IMR-90 (cell line): ENCODE data around the gene CMA1. TPM values are rescaled to one million over a fixed set of nuclear protein-coding genes. Genes with fewer than 3 reads are reported as not detected.

Experiments used
- ATAC-seq: fragments of 200-7000 bp; cut with Tn5 transposase; 2 replicates; pipeline ENCODE4 v1.9.1; 2020; ENCODE audit warnings: low read depth, mild to moderate bottlenecking, moderate library complexity
- BruUV-seq: library from RNA; stranded (reverse); fragments of 400-500 nt; replicated peaks from 2 replicates; lab custom pipeline; 2021; lab: Mats Ljungman, UMichigan
- CTCF ChIA-PET: fragments of 300-600 bp; formaldehyde crosslinking; extraction: SDS; loops from one replicate; lab custom pipeline; 2021; ENCODE audit warnings: antibody characterized with exemption; lab: Yijun Ruan, JAX
- POLR2A ChIA-PET: fragments of 300-600 bp; sonication (Branson Sonifier 250); formaldehyde crosslinking; loops from one replicate; lab custom pipeline; 2022; ENCODE audit warnings: antibody characterized with exemption; ENCODE audit not compliant: unreplicated experiment; lab: Charles Lee
- DNase-seq: peaks from one replicate; pipeline ENCODE4 v3.0.0; 2013
- H2AFZ ChIP-seq: replicated peaks from 2 replicates; pipeline ENCODE3; 2013; ENCODE audit warnings: low read length, mild to moderate bottlenecking; ENCODE audit not compliant: poor library complexity
- H2AK5ac ChIP-seq: 2 replicates; pipeline ENCODE4 v1.6.1; 2013; ENCODE audit warnings: low read depth, low read length, inconsistent platforms
- H2AK9ac ChIP-seq: replicated peaks from 2 replicates; pipeline ENCODE3; 2013; ENCODE audit warnings: mild to moderate bottlenecking, low read depth, low read length, moderate library complexity; ENCODE audit not compliant: poor library complexity
- H2BK120ac ChIP-seq: 2 replicates; pipeline ENCODE4 v1.6.1; 2013; ENCODE audit warnings: low read depth, low read length, inconsistent platforms
- H2BK15ac ChIP-seq: 3 replicates; pipeline ENCODE4 v1.6.1; 2013; ENCODE audit warnings: low read depth, low read length, inconsistent platforms
- H2BK20ac ChIP-seq: 2 replicates; pipeline ENCODE4 v1.6.1; 2013; ENCODE audit warnings: low read depth, mild to moderate bottlenecking, inconsistent platforms, low read length, moderate library complexity
- H2BK5ac ChIP-seq: 2 replicates; pipeline ENCODE4 v1.6.1; 2013; ENCODE audit warnings: mild to moderate bottlenecking, low read depth, low read length, inconsistent platforms; ENCODE audit not compliant: poor library complexity, severe bottlenecking
- H3K14ac ChIP-seq: replicated peaks from 2 replicates; pipeline ENCODE4 v1.6.1; 2013; ENCODE audit warnings: low read depth, low read length, inconsistent platforms
- H3K18ac ChIP-seq: 2 replicates; pipeline ENCODE4 v1.6.1; 2013; ENCODE audit warnings: low read depth, low read length, control low read depth
- H3K23ac ChIP-seq: 2 replicates; pipeline ENCODE4 v1.6.1; 2013; ENCODE audit warnings: low read depth, low read length, inconsistent platforms
- H3K27ac ChIP-seq: 2 replicates; pipeline ENCODE4 v1.5.1; 2013; ENCODE audit warnings: mild to moderate bottlenecking, control low read depth, low read length; ENCODE audit not compliant: insufficient read depth
- H3K27me3 ChIP-seq: 2 replicates; pipeline ENCODE4 v1.6.1; 2013; ENCODE audit warnings: low read length; ENCODE audit not compliant: control insufficient read depth, insufficient read depth
- H3K36me3 ChIP-seq: 2 replicates; pipeline ENCODE4 v1.6.1; 2013; ENCODE audit warnings: low read length, mixed read lengths; ENCODE audit not compliant: control insufficient read depth, insufficient read depth
- H3K4ac ChIP-seq: 2 replicates; pipeline ENCODE4 v1.6.1; 2013; ENCODE audit warnings: low read depth, low read length, inconsistent platforms
- H3K4me1 ChIP-seq: 2 replicates; pipeline ENCODE4 v1.6.1; 2013; ENCODE audit warnings: low read length, mixed read lengths; ENCODE audit not compliant: control insufficient read depth, insufficient read depth
- H3K4me2 ChIP-seq: 2 replicates; pipeline ENCODE4 v1.6.1; 2013; ENCODE audit warnings: low read depth, mild to moderate bottlenecking, control low read depth, low read length, moderate library complexity
- H3K4me3 ChIP-seq: 2 replicates; pipeline ENCODE4 v1.5.1; 2013; ENCODE audit warnings: low read depth, mild to moderate bottlenecking, control low read depth, low read length, moderate library complexity; ENCODE audit not compliant: insufficient read depth
- H3K56ac ChIP-seq: 2 replicates; pipeline ENCODE4 v1.6.1; 2013; ENCODE audit warnings: low read length, inconsistent platforms; ENCODE audit not compliant: insufficient read depth; ENCODE audit errors: extremely low read depth
- H3K79me1 ChIP-seq, 2 experiments: 2 replicates each; pipeline ENCODE4 v1.6.1; 2013; ENCODE audit warnings: low read length in 2 of 2, inconsistent platforms in 1 of 2, low read depth in 1 of 2
- H3K9ac ChIP-seq: 2 replicates; pipeline ENCODE4 v1.6.1; 2013; ENCODE audit warnings: low read depth, low read length, control low read depth
- H3K9me1 ChIP-seq: 2 replicates; pipeline ENCODE4 v1.6.1; 2013; ENCODE audit warnings: low read length, inconsistent platforms; ENCODE audit not compliant: insufficient read depth
- H3K9me3 ChIP-seq: 2 replicates; pipeline ENCODE4 v1.6.1; 2013; ENCODE audit warnings: low read length; ENCODE audit not compliant: control insufficient read depth, insufficient read depth
- H4K20me1 ChIP-seq: 2 replicates; pipeline ENCODE4 v1.6.1; 2013; ENCODE audit warnings: low read length, inconsistent platforms; ENCODE audit not compliant: insufficient read depth
- H4K5ac ChIP-seq: 2 replicates; pipeline ENCODE4 v1.6.1; 2013; ENCODE audit warnings: mild to moderate bottlenecking, low read depth, low read length, control low read depth
- H4K8ac ChIP-seq, 2 experiments: 2 replicates each; pipeline ENCODE4 v1.6.1; 2013; ENCODE audit warnings: low read depth in 2 of 2, low read length in 2 of 2, control low read depth in 1 of 2, inconsistent platforms in 1 of 2
- H4K91ac ChIP-seq: 2 replicates; pipeline ENCODE4 v1.6.1; 2013; ENCODE audit warnings: low read depth, low read length, inconsistent platforms; ENCODE audit not compliant: insufficient read depth
- CEBPB ChIP-seq: IDR thresholded peaks from 2 replicates; pipeline ENCODE4 v1.6.1; 2012; ENCODE audit warnings: low read depth, low read length, improper control_type of control experiment
- CHD1 ChIP-seq: IDR thresholded peaks from 2 replicates; pipeline ENCODE4 v1.6.1; 2012; ENCODE audit warnings: low read depth, low read length, improper control_type of control experiment
- CTCF ChIP-seq: conservative IDR thresholded peaks from 2 replicates; pipeline ENCODE4 v1.5.1; 2012; ENCODE audit warnings: mild to moderate bottlenecking, low read depth, low read length, improper control_type of control experiment
- ELK1 ChIP-seq: fragments of 150-350 bp; IDR thresholded peaks from 2 replicates; pipeline ENCODE4 v1.6.1; 2016; ENCODE audit warnings: low read depth, mild to moderate bottlenecking, low read length, moderate library complexity, borderline replicate concordance
- FOS ChIP-seq: fragments of 150-350 bp; IDR thresholded peaks from 2 replicates; pipeline ENCODE4 v1.6.1; 2016; ENCODE audit warnings: low read depth, low read length
- MAFK ChIP-seq: IDR thresholded peaks from 2 replicates; pipeline ENCODE4 v1.6.1; 2012; ENCODE audit warnings: low read depth, low read length, improper control_type of control experiment
- NFE2L2 ChIP-seq: fragments of 150-350 bp; IDR thresholded peaks from 2 replicates; pipeline ENCODE4 v1.6.1; 2016; ENCODE audit warnings: low read depth, mild to moderate bottlenecking, low read length
- POLR2A ChIP-seq: IDR thresholded peaks from 2 replicates; pipeline ENCODE4 v1.6.1; 2012; ENCODE audit warnings: mild to moderate bottlenecking, low read depth, low read length
- RAD21 ChIP-seq: IDR thresholded peaks from 2 replicates; pipeline ENCODE4 v1.6.1; 2012; ENCODE audit warnings: low read length, improper control_type of control experiment
- RCOR1 ChIP-seq: IDR thresholded peaks from 2 replicates; pipeline ENCODE4 v1.6.1; 2012; ENCODE audit warnings: mild to moderate bottlenecking, low read length, improper control_type of control experiment; ENCODE audit not compliant: insufficient replicate concordance
- RFX5 ChIP-seq: IDR thresholded peaks from 2 replicates; pipeline ENCODE4 v1.8.0; 2012; ENCODE audit warnings: low read depth, mild to moderate bottlenecking, low read length, moderate library complexity
- SMC3 ChIP-seq: fragments of 150-350 bp; IDR thresholded peaks from 2 replicates; pipeline ENCODE4 v1.6.1; 2016; ENCODE audit warnings: low read depth, mild to moderate bottlenecking, antibody characterized with exemption, low read length, moderate library complexity
- USF2 ChIP-seq: fragments of 150-350 bp; IDR thresholded peaks from 2 replicates; pipeline ENCODE4 v1.6.1; 2017; ENCODE audit warnings: mild to moderate bottlenecking, antibody characterized with exemption, low read length, low read depth
- WGBS, 2 experiments: methylation state at CpG; one replicate each; pipeline versions ENCODE4 v1.1.5 to v1.1.7; 2013; ENCODE audit warnings: missing lambda C conversion rate in 2 of 2; ENCODE audit not compliant: insufficient read length in 1 of 2; ENCODE audit errors: extremely low coverage in 2 of 2; 5-methylcytosine and 5-hydroxymethylcytosine counted together
- dilution Hi-C: fragments of 300-500 bp; cut with HindIII; formaldehyde crosslinking; loops from one replicate; pipeline ENCODE4 v1.14.3; 2018; ENCODE audit warnings: low sequenced_read_pairs; ENCODE audit not compliant: unreplicated experiment
- in situ Hi-C: fragments of 300-500 bp; cut with MboI; formaldehyde crosslinking; loops from 3 replicates; pipeline ENCODE4 v1.14.3; 2019; ENCODE audit warnings: low sequenced_read_pairs, inconsistent platforms, mixed read lengths
- intact Hi-C: fragments of 100-400 bp; cut with micrococcal nuclease; formaldehyde crosslinking; loops from 2 replicates; pipeline ENCODE4 v1.10.0; 2022
- polyA plus RNA-seq, 3 experiments: library from polyadenylated mRNA; depleted of rRNA; stranded (reverse); fragments of >200 nt; gene quantifications; 2 replicates each; pipeline ENCODE4 v1.2.3, GENCODE V29; 2012; ENCODE audit warnings: low replicate concordance in 1 of 3
- total RNA-seq: library from RNA; depleted of rRNA; stranded (reverse); fragments of >200 nt; gene quantifications from 2 replicates; pipeline ENCODE4 v1.2.3, GENCODE V29; 2012

CMA1 gene
- total and polyA plus RNA-seq, 2 of the 4 experiments (the other 2 are of a cell fraction), result not detected

GRCh38 chr14:24506443-24506842 is 1.6 kb downstream of the CMA1 start:
- Histone ChIP-seq H3K4me2 (no peak overlapping the region), H4K5ac (no peak overlapping the region), H3K79me1 (no peaks in the 10 kb centered on the region), H4K8ac (no peak overlapping the region), H2AK9ac (no peak overlapping the region), H4K91ac (no peak overlapping the region), H3K27ac (no peak overlapping the region), H3K27me3 (no peaks in the 10 kb centered on the region), H3K9me1 (no peaks in the 10 kb centered on the region), H2AFZ (no peak overlapping the region), H2BK120ac (no peak overlapping the region), H3K9me3 (no peaks in the 10 kb centered on the region), H2BK15ac (no peak overlapping the region), H2AK5ac (no peak overlapping the region), H4K20me1 (no peaks in the 10 kb centered on the region), H3K14ac (no peak overlapping the region), H3K36me3 (no peaks in the 10 kb centered on the region), H3K9ac (no peak overlapping the region), H3K4me3 (no peak overlapping the region), H3K23ac (no peak overlapping the region), H2BK20ac (no peak overlapping the region), H3K18ac (no peak overlapping the region), H3K4ac (no peak overlapping the region), H3K56ac (no peak overlapping the region), H3K4me1 (no peaks in the 10 kb centered on the region), H2BK5ac (no peak overlapping the region)
- no TSS peak for BruUV-seq
- ChIA-PET CTCF (no interaction called here), POLR2A (no interaction called here)
- WGBS, 2 experiments, result no CpG with 5 or more reads among the region's 6 CpGs
- intact Hi-C loops, result no loop called here
- in situ Hi-C loops, result no loop called here
- TF ChIP-seq CEBPB (no peak), RAD21 (no peak), POLR2A (no peak), ELK1 (no peak), CHD1 (no peak), SMC3 (no peak), RCOR1 (no peak), USF2 (no peak), RFX5 (no peak), NFE2L2 (no peak), FOS (no peak), MAFK (no peak), CTCF (no peak)
- ATAC-seq (no peak), DNase-seq (no peak)
- dilution Hi-C loops, result no loop called here
